Islet of Langerhans (tissue), 1 donor: ENCODE results near the gene FES.
"Not testable (repeated sequence)": the region's sequence is repeated elsewhere in the genome, so short reads cannot be mapped to it uniquely, and the experiment has no call there.

Source experiments
- FAIRE-seq: peaks from one replicate; lab custom pipeline; 2011; peaks lifted over from hg19 to GRCh38; lab: Jason Lieb, UNC

The FES gene

DNA sequence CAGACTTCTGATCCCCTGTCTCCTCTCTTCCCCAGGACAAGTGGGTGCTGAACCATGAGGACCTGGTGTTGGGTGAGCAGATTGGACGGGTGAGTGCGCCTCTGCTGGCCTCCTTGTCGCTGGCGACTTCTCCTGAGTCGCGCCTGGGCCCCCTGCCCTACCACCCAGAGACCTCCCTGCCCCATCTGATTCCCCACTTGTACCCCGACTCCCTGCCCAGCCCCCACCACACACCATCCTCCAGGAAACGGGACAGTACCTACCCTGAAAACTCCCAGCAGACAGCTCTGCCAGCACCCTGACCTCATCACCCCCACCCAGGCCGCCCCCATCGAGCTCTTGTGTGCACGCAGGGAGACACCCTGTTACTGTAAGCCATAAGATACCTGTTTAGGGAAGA lies 7.7 kb downstream of the FES start:
- FAIRE-seq: no peak

DNA sequence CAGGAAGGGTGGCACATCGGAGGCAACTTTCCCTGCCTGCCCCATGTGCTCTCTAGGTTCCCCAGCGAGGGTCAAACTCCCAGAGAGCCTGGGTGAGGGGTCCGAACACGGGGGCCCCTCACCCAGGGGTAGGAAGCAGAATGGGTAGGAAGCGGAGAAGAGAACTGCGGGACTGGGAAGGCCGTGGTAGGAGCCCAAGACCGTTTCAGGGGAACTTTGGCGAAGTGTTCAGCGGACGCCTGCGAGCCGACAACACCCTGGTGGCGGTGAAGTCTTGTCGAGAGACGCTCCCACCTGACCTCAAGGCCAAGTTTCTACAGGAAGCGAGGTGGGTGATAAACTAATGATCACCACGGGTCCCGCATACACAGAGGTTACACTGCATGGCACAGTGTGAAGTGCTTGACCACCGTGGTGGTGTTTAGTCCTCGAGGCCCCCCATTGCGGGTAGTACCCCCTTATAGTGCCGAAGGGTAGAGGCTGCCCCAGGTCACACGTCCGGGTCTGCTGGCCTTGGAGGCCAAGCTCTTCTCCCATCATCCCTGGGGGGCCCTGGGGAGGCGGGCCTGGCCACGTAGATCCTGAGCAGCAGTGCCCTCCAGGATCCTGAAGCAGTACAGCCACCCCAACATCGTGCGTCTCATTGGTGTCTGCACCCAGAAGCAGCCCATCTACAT lies 8.3 kb downstream of the FES start:
- no peak for FAIRE-seq

- no peak for FAIRE-seq
These were observed 9.1 kb downstream of the FES start for GRCh38 chr15:90893175-90894090.

GRCh38 chr15:90895571-90896117 lies 11.3 kb downstream of the FES start:
- no peak for FAIRE-seq

DNA sequence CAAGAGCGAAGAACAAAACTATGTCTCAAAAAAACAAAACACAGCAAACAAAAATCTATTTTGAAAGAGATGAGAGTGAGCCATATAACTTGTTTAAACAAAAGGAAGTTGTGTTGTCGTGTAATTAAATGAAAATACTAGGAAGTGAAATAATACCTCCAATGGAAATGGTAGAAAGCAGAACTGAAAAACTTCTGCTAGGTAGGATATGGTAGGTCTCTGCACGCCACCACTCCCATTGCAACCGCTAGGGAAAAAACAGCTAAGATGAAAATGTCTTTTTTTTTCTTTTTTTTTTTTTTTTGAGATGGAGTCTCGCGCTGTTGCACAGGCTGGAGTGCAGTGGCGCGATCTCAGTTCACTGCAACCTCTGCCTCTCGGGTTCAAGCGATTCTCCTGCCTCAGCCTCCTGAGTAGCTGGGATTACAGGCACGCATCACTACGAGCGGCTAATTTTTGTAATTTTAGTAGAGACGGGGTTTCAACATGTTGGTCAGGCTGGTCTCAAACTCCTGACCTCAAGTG lies 12.9 kb downstream of the FES start:
- not testable (repeated sequence) for FAIRE-seq

- no peak for FAIRE-seq
These were observed 17.1 kb downstream of the FES start for GRCh38 chr15:90901175-90902039.

GRCh38 chr15:90902040-90902839 lies 17.9 kb downstream of the FES start:
- no peak for FAIRE-seq

- no peak for FAIRE-seq
These were observed 18.8 kb downstream of the FES start, which contains the start of gene MAN2A2 for GRCh38 chr15:90902840-90903732. Gene MAN2A2 (plus strand): TSS chr15:90903302. CDS start chr15:90904208, 906 bp downstream.

- no peak for FAIRE-seq
These were observed 19.6 kb downstream of the FES start for GRCh38 chr15:90903733-90904536.

DNA sequence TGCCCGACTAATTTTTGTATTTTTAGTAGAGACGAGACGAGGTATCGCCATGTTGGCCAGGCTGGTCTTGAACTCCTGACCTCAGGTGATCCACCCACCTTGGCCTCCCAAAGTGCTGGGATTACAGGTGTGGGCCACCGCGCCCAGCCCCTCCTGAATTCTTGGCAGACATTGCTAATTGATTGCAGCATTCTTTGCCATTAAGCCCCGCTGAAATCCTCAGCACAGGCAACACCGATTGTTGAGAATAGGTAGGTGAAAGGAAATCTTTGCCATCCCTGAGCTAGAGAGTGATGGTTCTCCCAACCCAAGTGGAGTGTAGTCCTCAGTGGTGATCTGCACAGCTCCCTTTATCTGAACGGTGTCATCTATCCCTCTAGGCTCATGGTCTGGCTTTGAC lies 20.4 kb downstream of the FES start:
- no peak for FAIRE-seq

- no peak for FAIRE-seq
These were observed 21.2 kb downstream of the FES start for GRCh38 chr15:90905306-90906180.

DNA sequence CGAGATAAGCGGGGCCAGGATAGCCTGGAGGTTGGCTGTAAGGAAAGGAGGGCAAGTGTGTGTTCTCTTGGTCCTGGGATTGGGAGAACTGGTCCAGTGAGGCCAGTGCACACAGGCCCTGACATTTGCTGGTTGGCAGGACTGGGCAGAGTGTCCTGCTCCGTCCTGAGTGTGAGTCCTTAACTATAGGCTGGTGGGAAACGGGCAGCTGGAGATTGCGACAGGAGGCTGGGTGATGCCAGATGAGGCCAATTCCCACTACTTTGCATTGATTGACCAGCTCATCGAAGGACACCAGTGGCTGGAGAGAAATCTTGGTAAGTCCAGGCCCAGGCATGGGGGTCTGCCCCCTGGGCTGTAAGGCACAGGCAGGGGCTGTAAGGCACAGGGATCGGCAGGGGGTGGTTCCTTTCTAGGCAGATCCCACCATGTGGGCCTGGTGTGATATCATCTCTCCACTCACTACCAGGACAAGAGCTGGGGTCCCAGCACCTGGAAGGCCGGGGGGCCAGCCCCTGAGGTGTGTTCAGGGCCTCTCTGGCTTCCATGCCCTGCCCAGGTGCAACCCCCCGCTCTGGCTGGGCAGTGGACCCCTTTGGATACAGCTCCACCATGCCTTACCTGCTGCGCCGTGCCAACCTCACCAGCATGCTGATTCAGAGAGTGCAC lies 22.0 kb downstream of the FES start:
- FAIRE-seq: no peak

- FAIRE-seq: no peak
These were observed 22.9 kb downstream of the FES start for GRCh38 chr15:90907051-90907660.

DNA sequence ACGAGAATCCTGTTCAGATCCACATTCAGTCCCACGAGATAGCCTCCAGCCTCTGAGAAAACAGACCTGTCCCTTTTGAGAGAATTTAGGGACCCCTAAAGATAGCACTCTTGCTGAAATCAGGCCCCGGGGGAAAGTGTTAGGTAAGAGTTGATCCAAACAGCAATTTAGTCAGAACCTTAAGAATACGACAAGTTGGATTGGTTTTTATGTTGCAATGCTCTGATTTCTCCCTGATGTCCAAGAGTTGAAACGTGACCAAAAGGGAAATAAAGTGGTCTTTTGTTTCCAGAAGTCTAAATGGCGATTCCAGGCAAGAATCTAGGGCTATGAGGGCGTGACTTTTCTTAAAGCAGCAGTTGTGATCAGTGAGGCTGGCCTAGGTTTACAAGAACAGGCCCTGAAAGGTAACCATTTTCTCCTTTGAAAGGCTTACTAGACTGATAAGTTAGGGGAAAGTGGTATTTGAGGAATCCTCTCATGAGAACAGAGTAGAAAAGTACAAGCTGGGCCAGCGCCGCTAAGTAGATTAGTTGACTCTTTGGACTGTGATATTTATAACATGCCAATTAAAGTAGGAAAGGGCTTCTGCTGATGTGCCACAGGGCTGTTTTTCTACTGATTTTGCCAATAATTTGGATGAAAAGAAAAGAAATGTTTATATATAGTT lies 23.7 kb downstream of the FES start:
- no peak for FAIRE-seq

GRCh38 chr15:90909449-90909848 lies 25.1 kb downstream of the FES start:
- FAIRE-seq: not testable (repeated sequence)

DNA sequence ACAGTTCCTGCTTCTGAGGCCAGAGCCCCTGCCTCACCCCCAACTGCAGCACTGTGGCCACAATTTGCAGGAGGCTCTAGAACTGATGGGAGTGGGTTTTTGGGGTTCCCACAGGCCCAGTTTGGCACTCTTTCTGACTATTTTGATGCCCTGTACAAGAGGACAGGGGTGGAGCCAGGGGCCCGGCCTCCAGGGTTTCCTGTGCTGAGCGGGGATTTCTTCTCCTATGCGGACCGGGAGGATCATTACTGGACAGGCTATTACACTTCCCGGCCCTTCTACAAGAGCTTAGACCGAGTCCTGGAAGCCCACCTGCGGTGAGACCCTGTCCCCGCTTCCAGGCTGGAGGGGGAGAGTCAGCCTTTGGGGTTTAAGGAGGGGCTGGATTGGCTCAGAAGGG lies 25.7 kb downstream of the FES start:
- FAIRE-seq: no peak
